Erythroblast (primary cell): ENCODE measurements around the gene CDCA7L.

Source experiments
- GATA1 ChIP-seq: IDR thresholded peaks from 2 replicates; pipeline ENCODE4 v1.6.1; 2011; ENCODE audit warnings: low read depth, mild to moderate bottlenecking, control low read depth, low read length, moderate library complexity
- POLR2A ChIP-seq: IDR thresholded peaks from 2 replicates; pipeline ENCODE4 v1.6.1; 2011; ENCODE audit warnings: mild to moderate bottlenecking, low read length

DNA sequence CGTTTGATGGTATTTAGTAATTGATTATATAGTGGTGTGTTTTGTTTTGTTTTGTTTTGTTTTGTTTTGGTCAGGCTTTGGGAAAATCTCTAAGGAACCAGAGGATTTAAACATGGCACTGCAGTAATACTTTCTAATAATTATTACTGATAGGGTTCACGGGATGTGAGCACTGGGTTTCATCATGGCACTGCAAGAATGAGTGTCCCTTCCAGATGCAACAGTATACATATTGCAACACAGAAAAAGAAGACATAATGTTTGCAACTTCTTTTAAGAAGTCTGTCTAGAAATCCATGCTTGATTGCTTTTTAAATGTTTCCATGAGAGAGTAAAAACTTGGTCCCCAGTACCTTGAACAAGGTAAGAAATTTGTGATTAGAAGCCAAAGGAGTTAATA, 2.2 kb upstream of the CDCA7L start:
- TF ChIP-seq POLR2A (no peak), GATA1 (no peak)
